Prostate gland (tissue), 2 donors: ENCODE measurements around the gene KTI12.

Experiments
- CTCF ChIP-seq, 4 experiments: fragments of 200-600 bp in 2 of 4; fragments of 450-650 bp in 2 of 4; sonication (generic) in 2 of 4; IDR thresholded peaks; 1 replicate in 3 of 4; 2 replicates in 1 of 4; pipeline ENCODE4 v1.5.1; 2016 to 2019; ENCODE audit warnings: antibody characterized with exemption in 4 of 4, mild to moderate bottlenecking in 2 of 4, moderate library complexity in 2 of 4
- POLR2A ChIP-seq: fragments of 450-650 bp; IDR thresholded peaks from one replicate; pipeline ENCODE4 v1.6.1; 2016; ENCODE audit warnings: antibody characterized with exemption, mild to moderate bottlenecking
- POLR2AphosphoS5 ChIP-seq: sonication (generic); formaldehyde crosslinking; IDR thresholded peaks from one replicate; pipeline ENCODE4 v1.6.1; 2017; ENCODE audit warnings: antibody characterized with exemption

GRCh38 chr1:52072291-52072690 lies 38.7 kb upstream of the KTI12 start:
- TF ChIP-seq POLR2A, result no peak
- TF ChIP-seq CTCF (IDR thresholded peaks at IDR 0.05), result no peak
- no peak for TF ChIP-seq POLR2AphosphoS5
